OCI-LY3 (cell line): Measurements from ENCODE around the gene SRL.

ENCODE experiments used
- CTCF ChIP-seq: fragments of 200-600, 300-600 bp; sonication (generic); IDR thresholded peaks from 2 replicates; pipeline ENCODE4 v1.5.1; 2014; ENCODE audit warnings: antibody characterized with exemption, low read length, low read depth
- EZH2phosphoT487 ChIP-seq: fragments of 200-600 bp; shearing (Covaris generic); IDR thresholded peaks from 2 replicates; pipeline ENCODE4 v1.6.1; 2018; ENCODE audit warnings: antibody characterized with exemption, mixed run types, low read depth

- TF ChIP-seq CTCF (no peak), EZH2phosphoT487 (no peak)
Observed at GRCh38 chr16:4215106-4215505, 26.8 kb downstream of the SRL start.
